ENCODE data around the gene TOX3. TPM values are rescaled to one million over a fixed set of nuclear protein-coding genes. Genes with fewer than 3 reads are reported as not detected.

Gene TOX3
- total and polyA plus RNA-seq, 2 experiments from 2014 or later: 9.8 to 15.6 TPM

DNA sequence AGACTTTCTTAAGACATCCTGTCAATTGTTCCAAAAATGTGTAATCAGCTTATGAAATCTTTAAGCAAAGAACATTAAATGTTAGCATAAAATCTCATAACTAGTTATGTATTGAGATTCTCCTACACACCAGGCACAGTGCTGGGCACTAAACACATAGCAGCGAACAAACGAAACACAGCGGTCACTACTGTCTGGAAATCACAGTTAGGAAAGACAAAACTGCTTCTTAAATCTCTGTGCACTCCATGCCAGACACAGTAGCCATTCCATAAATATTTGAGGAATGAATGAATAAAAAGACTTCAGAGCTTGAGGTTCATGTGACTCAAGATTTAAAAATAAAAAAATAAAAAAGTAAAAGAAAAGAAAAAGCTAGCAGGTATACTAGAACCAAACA is 20.1 kb downstream of the TOX3 start (continued):
- TF ChIP-seq, protein P1, sequence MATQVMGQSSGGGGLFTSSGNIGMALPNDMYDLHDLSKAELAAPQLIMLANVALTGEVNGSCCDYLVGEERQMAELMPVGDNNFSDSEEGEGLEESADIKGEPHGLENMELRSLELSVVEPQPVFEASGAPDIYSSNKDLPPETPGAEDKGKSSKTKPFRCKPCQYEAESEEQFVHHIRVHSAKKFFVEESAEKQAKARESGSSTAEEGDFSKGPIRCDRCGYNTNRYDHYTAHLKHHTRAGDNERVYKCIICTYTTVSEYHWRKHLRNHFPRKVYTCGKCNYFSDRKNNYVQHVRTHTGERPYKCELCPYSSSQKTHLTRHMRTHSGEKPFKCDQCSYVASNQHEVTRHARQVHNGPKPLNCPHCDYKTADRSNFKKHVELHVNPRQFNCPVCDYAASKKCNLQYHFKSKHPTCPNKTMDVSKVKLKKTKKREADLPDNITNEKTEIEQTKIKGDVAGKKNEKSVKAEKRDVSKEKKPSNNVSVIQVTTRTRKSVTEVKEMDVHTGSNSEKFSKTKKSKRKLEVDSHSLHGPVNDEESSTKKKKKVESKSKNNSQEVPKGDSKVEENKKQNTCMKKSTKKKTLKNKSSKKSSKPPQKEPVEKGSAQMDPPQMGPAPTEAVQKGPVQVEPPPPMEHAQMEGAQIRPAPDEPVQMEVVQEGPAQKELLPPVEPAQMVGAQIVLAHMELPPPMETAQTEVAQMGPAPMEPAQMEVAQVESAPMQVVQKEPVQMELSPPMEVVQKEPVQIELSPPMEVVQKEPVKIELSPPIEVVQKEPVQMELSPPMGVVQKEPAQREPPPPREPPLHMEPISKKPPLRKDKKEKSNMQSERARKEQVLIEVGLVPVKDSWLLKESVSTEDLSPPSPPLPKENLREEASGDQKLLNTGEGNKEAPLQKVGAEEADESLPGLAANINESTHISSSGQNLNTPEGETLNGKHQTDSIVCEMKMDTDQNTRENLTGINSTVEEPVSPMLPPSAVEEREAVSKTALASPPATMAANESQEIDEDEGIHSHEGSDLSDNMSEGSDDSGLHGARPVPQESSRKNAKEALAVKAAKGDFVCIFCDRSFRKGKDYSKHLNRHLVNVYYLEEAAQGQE (IDR thresholded peaks at IDR 0.05; ENCODE audit: unreplicated experiment): no peak
- TF ChIP-seq EZH2phosphoT487 (IDR thresholded peaks at IDR 0.05; ENCODE audit: unreplicated experiment) (no peak), NANOG (IDR thresholded peaks at IDR 0.05; ENCODE audit: borderline replicate concordance) (no peak), JUNB (IDR thresholded peaks at IDR 0.05; ENCODE audit: unreplicated experiment) (no peak), ZNF114 (CRISPR knock-in tag; IDR thresholded peaks at IDR 0.05) (no peak)

DNA sequence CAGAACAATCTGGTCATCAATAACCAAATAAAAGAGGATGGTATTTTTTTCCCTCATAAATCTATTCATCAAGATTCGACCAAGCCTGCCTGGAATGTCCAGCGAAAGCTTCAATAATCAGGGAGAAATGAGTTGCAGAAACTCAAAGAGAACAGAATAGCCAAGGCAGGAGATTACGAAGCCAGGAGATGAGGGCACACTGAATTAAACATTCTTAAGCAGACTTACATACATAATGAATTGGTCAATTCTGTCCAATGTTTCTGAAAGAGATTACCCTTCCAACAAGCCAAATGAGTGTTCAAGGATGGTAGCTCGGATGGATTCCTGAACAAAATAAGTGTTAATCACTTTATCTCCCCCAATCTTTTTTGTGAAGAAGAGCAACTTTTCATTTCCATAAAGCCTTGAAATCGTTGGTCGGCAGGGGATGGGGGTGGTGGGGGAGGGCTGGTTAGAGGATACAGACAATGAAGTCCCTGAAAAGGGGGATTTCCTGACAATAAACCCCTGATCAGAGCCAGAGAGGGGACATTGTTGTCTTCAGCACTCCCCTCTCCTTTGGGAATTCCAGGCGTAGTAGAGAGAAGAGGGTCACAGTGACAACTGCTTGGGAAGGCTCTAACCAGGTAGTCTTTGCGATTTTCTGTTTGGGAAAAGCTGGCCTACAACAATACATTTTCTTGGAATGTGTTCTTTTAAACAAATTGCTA is 20.7 kb downstream of the TOX3 start:
- Histone ChIP-seq H3F3A (replicated peaks; ENCODE audit: low read depth) (no peaks in the 10 kb centered on the region), H3K36me3 (ENCODE audit: insufficient read depth) (no peaks in the 10 kb centered on the region), H3K79me2 (replicated peaks; ENCODE audit: insufficient read depth) (peaks cover 96% of the 10 kb centered on the region), H3K4me3 (0 out of 2 replicates have a peak overlapping the region, but pooled peaks have one; percentile 2), H4K20me1 (replicated peaks; ENCODE audit: insufficient read depth) (peaks cover 7% of the 10 kb centered on the region; the same call in 1 of the 2 replicates), H2AFZ (no peak overlapping the region), H3K4me1 (ENCODE audit: insufficient read depth) (peaks cover 71% of the 10 kb centered on the region), H3K4me2 (peak overlapping the region; percentile 64), H3K27ac (ENCODE audit: low read depth) (0 out of 2 replicates have a peak overlapping the region, but pooled peaks have one; percentile 1), H3K9me2 (ENCODE audit: insufficient read depth) (peaks cover 4% of the 10 kb centered on the region; the same call in 1 of the 2 replicates), H3K27me3 (ENCODE audit: insufficient read depth) (no peaks in the 10 kb centered on the region)
- TF ChIP-seq, protein P1 (IDR thresholded peaks at IDR 0.05; ENCODE audit: unreplicated experiment): no peak
- no peak for TF ChIP-seq POLR2AphosphoS5 (IDR thresholded peaks at IDR 0.05; ENCODE audit: low read depth)
- no peak for TF ChIP-seq ZNF114 (CRISPR knock-in tag; IDR thresholded peaks at IDR 0.05)
- no peak for TF ChIP-seq EZH2phosphoT487 (IDR thresholded peaks at IDR 0.05; ENCODE audit: unreplicated experiment)
- no peak for TF ChIP-seq JUNB (IDR thresholded peaks at IDR 0.05; ENCODE audit: unreplicated experiment)
- TF ChIP-seq, protein P2, sequence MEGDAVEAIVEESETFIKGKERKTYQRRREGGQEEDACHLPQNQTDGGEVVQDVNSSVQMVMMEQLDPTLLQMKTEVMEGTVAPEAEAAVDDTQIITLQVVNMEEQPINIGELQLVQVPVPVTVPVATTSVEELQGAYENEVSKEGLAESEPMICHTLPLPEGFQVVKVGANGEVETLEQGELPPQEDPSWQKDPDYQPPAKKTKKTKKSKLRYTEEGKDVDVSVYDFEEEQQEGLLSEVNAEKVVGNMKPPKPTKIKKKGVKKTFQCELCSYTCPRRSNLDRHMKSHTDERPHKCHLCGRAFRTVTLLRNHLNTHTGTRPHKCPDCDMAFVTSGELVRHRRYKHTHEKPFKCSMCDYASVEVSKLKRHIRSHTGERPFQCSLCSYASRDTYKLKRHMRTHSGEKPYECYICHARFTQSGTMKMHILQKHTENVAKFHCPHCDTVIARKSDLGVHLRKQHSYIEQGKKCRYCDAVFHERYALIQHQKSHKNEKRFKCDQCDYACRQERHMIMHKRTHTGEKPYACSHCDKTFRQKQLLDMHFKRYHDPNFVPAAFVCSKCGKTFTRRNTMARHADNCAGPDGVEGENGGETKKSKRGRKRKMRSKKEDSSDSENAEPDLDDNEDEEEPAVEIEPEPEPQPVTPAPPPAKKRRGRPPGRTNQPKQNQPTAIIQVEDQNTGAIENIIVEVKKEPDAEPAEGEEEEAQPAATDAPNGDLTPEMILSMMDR (conservative IDR thresholded peaks at IDR 0.05; ENCODE audit: low read depth in 2 of 2): no peak
- TF ChIP-seq EZH2 (IDR thresholded peaks at IDR 0.05; ENCODE audit: low read depth, unreplicated experiment): no peak
- no peak for TF ChIP-seq NANOG (IDR thresholded peaks at IDR 0.05; ENCODE audit: borderline replicate concordance)
- no peak for TF ChIP-seq CREB1 (CRISPR knock-in tag; IDR thresholded peaks at IDR 0.05; ENCODE audit: low read depth)
- H3K27ac Mint-ChIP-seq: peak overlapping the region; percentile 1; the same call in 1 of the 2 replicates
- H3K9me3 Mint-ChIP-seq: no peaks in the 10 kb centered on the region
- H3K4me1 Mint-ChIP-seq: peaks cover 71% of the 10 kb centered on the region
- H3K4me3 Mint-ChIP-seq: no peak overlapping the region
- peaks cover 2% of the 10 kb centered on the region for H3K27me3 Mint-ChIP-seq (ENCODE audit: insufficient read depth, low read depth, poor library complexity)
- ATAC-seq (peak; percentile 77), DNase-seq (ENCODE audit: low spot score) (peak; percentile 41)
- peaks cover 7% of the 10 kb centered on the region; the same call in 2 of the 3 replicates for H3K36me3 Mint-ChIP-seq (ENCODE audit: low read depth)
